Psoas muscle (tissue), 8 donors: ENCODE data around the gene WWOX. TPM values are rescaled to one million over a fixed set of nuclear protein-coding genes. Genes with fewer than 3 reads are reported as not detected.

ENCODE experiments used
- ATAC-seq, 4 donors: fragments of 200-7000 bp; cut with Tn5 transposase; one replicate each; pipeline ENCODE4 v1.9.1; 2020; ENCODE audit warnings: moderate library complexity in 3 of 4, mild to moderate bottlenecking in 2 of 4
- DNase-seq, 2 donors: peaks; one replicate each; pipeline ENCODE4 v3.0.0-alpha.2; 2020
- H3K27ac ChIP-seq: fragments of 200-600 bp; one replicate; pipeline ENCODE4 v1.8.0; 2022
- H3K27me3 ChIP-seq, 3 donors: fragments of 200-600 bp in 1 of 3; one replicate each; pipeline versions ENCODE4 v1.6.1 to v1.8.0; 2013 to 2022; ENCODE audit warnings: low read length in 2 of 3, mild to moderate bottlenecking in 2 of 3, moderate library complexity in 1 of 3; ENCODE audit not compliant: insufficient read depth in 3 of 3
- H3K36me3 ChIP-seq, 2 donors: fragments of 200-600 bp in 1 of 2; one replicate each; pipeline versions ENCODE4 v1.6.1 to v1.8.0; 2013 to 2022; ENCODE audit warnings: low read depth in 1 of 2, mild to moderate bottlenecking in 1 of 2, moderate library complexity in 1 of 2; ENCODE audit not compliant: insufficient read depth in 1 of 2
- H3K4me1 ChIP-seq: fragments of 200-600 bp; one replicate; pipeline ENCODE4 v1.8.0; 2022
- H3K4me3 ChIP-seq: fragments of 200-600 bp; one replicate; pipeline ENCODE4 v1.8.0; 2022; ENCODE audit warnings: mild to moderate bottlenecking
- H3K9me3 ChIP-seq: fragments of 200-600 bp; one replicate; pipeline ENCODE4 v1.8.0; 2022
- WGBS, 3 donors: extraction: QIAGEN DNeasy Blood & Tissue Kit; methylation state at CpG; one replicate each; pipeline versions ENCODE4 v1.1.6 to v1.1.7; 2013; 5-methylcytosine and 5-hydroxymethylcytosine counted together
- intact Hi-C, 2 donors: fragments of 100-400 bp; cut with DNase I; formaldehyde crosslinking; loops; one replicate each; pipeline versions ENCODE4 v1.11.0 to v1.14.2; 2022
- polyA plus RNA-seq, 3 donors: library from polyadenylated mRNA; stranded (reverse); fragments of 200-250 nt; gene quantifications; one replicate each; pipeline ENCODE4 v1.2.3, GENCODE V29; 2013
- total RNA-seq, 4 donors: library from RNA; stranded (reverse); fragmentation: NEBNext Ultra II Directional in 2 of 4; extraction: Animal tissue kit (Norgen Biotek cat#: 25700) in 2 of 4; gene quantifications; one replicate each; pipeline versions ENCODE4 v1.2.1 to v1.2.4, GENCODE V29; 2021 to 2023
- TF ChIP-seq, protein P1 (sequence below): fragments of 200-600 bp; IDR thresholded peaks from one replicate; pipeline ENCODE4 v1.8.0; 2022; ENCODE audit warnings: antibody characterized with exemption
- donor health status: healthy with polysubstance abuse.
- donor health status: DM: no; HTN: no; CAD: no; lungs with moderate emphysema.
- donor health status: Bipolar disorder and iron deficiency.
- donor health status: healthy.
- donor health status: DM: yes; HTN: yes; CAD: no.
- donor health status: DM: no; HTN: no; CAD: no.
- donor health status: DM: no; HTN: no; CAD: no.
- donor health status: DM: yes; HTN: yes; CAD: no.

Gene WWOX
- total and polyA plus RNA-seq, 7 donors = 3.1 to 6.6 (median 5.0) TPM

DNA sequence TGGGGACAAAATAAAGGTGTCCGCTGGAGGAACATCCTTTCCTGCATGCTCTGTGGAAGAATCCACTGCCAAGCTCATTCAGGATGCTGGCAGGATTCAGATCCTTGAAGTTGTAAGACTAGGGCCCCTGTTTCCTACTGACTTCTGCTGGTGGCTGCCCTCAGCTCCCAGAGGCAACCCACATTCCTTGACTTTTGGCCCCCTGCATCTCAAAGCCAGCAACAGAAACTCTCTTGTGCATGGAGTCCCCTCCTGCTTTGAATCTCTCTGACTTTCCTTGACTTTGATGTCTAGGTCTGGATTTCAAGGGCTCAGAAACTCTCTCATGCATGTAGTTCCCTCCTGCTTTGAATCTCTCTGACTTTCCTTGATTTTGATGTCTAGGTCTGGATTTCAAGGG is 461.5 kb downstream of the WWOX start:
- intact Hi-C loops = loop anchor here in 1 of 2 donors (10.0 kb wide), 1 partner anchor 214 kb away; no protein-coding TSS in a partner anchor
- no peak for ATAC-seq
- no peaks in the 10 kb centered on the region for H3K36me3 ChIP-seq
- peaks cover 5% of the 10 kb centered on the region for H3K4me1 ChIP-seq
- no peaks in the 10 kb centered on the region for H3K9me3 ChIP-seq
- WGBS, 3 donors = 96 to 100% (median 98%) methylated on average over 1 of the region's 1 CpG
- TF ChIP-seq, protein P1, sequence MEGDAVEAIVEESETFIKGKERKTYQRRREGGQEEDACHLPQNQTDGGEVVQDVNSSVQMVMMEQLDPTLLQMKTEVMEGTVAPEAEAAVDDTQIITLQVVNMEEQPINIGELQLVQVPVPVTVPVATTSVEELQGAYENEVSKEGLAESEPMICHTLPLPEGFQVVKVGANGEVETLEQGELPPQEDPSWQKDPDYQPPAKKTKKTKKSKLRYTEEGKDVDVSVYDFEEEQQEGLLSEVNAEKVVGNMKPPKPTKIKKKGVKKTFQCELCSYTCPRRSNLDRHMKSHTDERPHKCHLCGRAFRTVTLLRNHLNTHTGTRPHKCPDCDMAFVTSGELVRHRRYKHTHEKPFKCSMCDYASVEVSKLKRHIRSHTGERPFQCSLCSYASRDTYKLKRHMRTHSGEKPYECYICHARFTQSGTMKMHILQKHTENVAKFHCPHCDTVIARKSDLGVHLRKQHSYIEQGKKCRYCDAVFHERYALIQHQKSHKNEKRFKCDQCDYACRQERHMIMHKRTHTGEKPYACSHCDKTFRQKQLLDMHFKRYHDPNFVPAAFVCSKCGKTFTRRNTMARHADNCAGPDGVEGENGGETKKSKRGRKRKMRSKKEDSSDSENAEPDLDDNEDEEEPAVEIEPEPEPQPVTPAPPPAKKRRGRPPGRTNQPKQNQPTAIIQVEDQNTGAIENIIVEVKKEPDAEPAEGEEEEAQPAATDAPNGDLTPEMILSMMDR = no peak
- H3K27me3 ChIP-seq = no peaks in the 10 kb centered on the region
- no peak overlapping the region for H3K4me3 ChIP-seq
- no peak for DNase-seq
- no peak overlapping the region for H3K27ac ChIP-seq

DNA sequence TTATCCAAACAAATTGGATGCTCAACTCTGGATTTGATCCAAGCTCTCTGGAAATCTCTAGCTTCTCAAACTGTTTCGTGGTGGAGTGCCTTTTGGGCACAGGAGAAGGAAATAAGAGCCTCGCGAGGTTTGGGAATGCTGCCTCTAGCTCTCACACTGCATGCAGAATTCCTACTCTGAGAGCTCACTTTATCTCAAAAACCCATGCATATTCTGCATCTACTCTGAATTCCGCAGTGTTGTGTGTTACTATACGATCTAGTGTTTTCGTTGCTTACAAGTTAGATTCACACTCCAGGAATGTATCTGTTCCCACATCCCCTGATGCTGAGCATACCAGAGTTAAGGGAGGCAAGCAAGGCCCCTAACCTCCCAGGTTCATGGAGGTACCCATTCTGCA is 462.7 kb downstream of the WWOX start:
- intact Hi-C loops = loop anchor here in 1 of 2 donors (10.0 kb wide), 1 partner anchor 213 kb away; no protein-coding TSS in a partner anchor
- ATAC-seq = no peak

DNA sequence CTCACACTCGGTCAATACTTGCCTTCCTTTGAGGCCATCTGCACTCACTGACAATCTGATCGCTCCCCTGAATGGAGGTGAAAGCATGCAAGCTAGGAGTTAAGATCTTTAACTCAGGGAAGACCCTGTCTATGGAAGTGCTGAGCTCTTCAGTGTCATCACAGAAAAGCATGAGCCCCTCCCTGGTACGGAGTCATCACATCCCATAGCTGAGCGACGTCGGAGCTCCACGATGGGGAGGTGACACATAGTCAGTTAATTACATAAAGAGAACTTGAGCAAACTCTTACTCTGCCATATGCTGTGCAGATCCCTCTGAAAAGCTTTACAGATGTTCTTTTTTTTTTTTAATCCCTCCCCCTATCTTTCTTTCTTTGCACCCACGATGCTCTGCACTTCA is 463.2 kb downstream of the WWOX start:
- Histone ChIP-seq H3K4me1 (peaks cover 5% of the 10 kb centered on the region), H3K27me3 (no peaks in the 10 kb centered on the region), H3K27ac (no peak overlapping the region), H3K4me3 (no peak overlapping the region), H3K9me3 (no peaks in the 10 kb centered on the region), H3K36me3 (no peaks in the 10 kb centered on the region)
- no peak for DNase-seq
- TF ChIP-seq, protein P1 = no peak
- intact Hi-C loops = loop anchor here in 1 of 2 donors (10.0 kb wide), 1 partner anchor 212 kb away; no protein-coding TSS in a partner anchor
- WGBS, 3 donors = 90 to 93% (median 92%) methylated on average over 8 of the region's 8 CpGs
- no peak for ATAC-seq

More for the DNA sequence above, 462.7 kb downstream of the WWOX start:
- no peak overlapping the region for H3K4me3 ChIP-seq
- no peaks in the 10 kb centered on the region for H3K27me3 ChIP-seq
- TF ChIP-seq, protein P1 = no peak
- no peaks in the 10 kb centered on the region for H3K36me3 ChIP-seq
- peaks cover 5% of the 10 kb centered on the region for H3K4me1 ChIP-seq
- no peak overlapping the region for H3K27ac ChIP-seq
- no peak for DNase-seq
- no peaks in the 10 kb centered on the region for H3K9me3 ChIP-seq
- WGBS, 3 donors = 83 to 90% (median 85%) methylated on average over 6 of the region's 6 CpGs

DNA sequence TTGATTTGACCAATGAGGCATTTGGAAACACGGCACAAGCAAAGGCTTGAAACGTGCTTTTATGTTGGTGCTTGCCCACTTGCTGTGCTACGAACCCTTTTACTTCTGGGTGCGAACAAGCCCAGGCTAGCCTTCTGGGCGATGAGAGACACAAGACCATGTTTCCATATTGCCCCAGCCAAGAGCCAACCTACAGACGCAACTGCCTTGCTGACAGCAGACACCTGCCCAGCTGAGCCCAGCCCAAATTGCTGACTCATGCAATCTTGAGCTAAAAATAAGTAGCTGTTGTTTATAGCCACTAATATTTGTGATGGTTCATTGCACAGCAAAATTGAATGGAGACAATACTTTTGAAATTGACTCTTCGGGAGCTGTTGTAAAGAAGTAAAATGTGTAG is 464.5 kb downstream of the WWOX start:
- peak; percentile 45 to 94 (median 84) for ATAC-seq
- intact Hi-C loops = loop anchor here in 1 of 2 donors (10.0 kb wide), 1 partner anchor 211 kb away; no protein-coding TSS in a partner anchor
- WGBS, 3 donors = 47 to 66% (median 53%) methylated on average over 7 of the region's 7 CpGs
- TF ChIP-seq, protein P1 = no peak
- Histone ChIP-seq H3K9me3 (no peaks in the 10 kb centered on the region), H3K27me3 (no peaks in the 10 kb centered on the region), H3K36me3 (no peaks in the 10 kb centered on the region), H3K4me3 (no peak overlapping the region), H3K4me1 (peaks cover 5% of the 10 kb centered on the region), H3K27ac (peak overlapping the region; percentile 61)
- no peak for DNase-seq
